Stimulated activated CD4-positive, alpha-beta T cell treated with anti-CD3 and anti-CD28 coated beads, Interleukin-15, amount 100 ng/mL, for 24 hours (primary cell): ENCODE results near the gene FNBP1.
"Not testable (repeated sequence)": the region's sequence is repeated elsewhere in the genome, so short reads cannot be mapped to it uniquely, and the experiment has no call there.

Experiments used
- DNase-seq: peaks from one replicate; pipeline ENCODE4 v3.0.0-alpha.2; 2020

FNBP1 gene

GRCh38 chr9:129946246-129946995, 96.6 kb downstream of the FNBP1 start:
- DNase-seq = no peak

GRCh38 chr9:129945314-129945713, 97.7 kb downstream of the FNBP1 start:
- DNase-seq = no peak

- peak; percentile 65 for DNase-seq
These were observed 98.4 kb downstream of the FNBP1 start for GRCh38 chr9:129944506-129945116.

- DNase-seq = no peak
These were observed 103.6 kb downstream of the FNBP1 start for GRCh38 chr9:129939431-129939830.

GRCh38 chr9:129938291-129938979, 104.6 kb downstream of the FNBP1 start:
- DNase-seq = no peak

- not testable (repeated sequence) for DNase-seq
These were observed 105.1 kb downstream of the FNBP1 start for GRCh38 chr9:129937879-129938278.

GRCh38 chr9:129936222-129936621, 106.8 kb downstream of the FNBP1 start:
- DNase-seq = no peak

- no peak for DNase-seq
These were observed 108.2 kb downstream of the FNBP1 start for GRCh38 chr9:129934780-129935179.

GRCh38 chr9:129934041-129934591, 108.9 kb downstream of the FNBP1 start:
- no peak for DNase-seq

- no peak for DNase-seq
These were observed 109.6 kb downstream of the FNBP1 start for GRCh38 chr9:129933185-129934040.

GRCh38 chr9:129932303-129933151, 110.5 kb downstream of the FNBP1 start:
- DNase-seq = peak; percentile 33

GRCh38 chr9:129930743-129931142, 112.2 kb downstream of the FNBP1 start:
- DNase-seq = no peak

GRCh38 chr9:129929496-129930125, 113.4 kb downstream of the FNBP1 start:
- DNase-seq = no peak

- no peak for DNase-seq
These were observed 119.4 kb downstream of the FNBP1 start for GRCh38 chr9:129923589-129923988.

- DNase-seq = no peak
These were observed 121.1 kb downstream of the FNBP1 start for GRCh38 chr9:129921905-129922304.

GRCh38 chr9:129919841-129920240, 123.1 kb downstream of the FNBP1 start:
- no peak for DNase-seq

GRCh38 chr9:129919277-129919676, 123.7 kb downstream of the FNBP1 start:
- DNase-seq = no peak

GRCh38 chr9:129918296-129918950, 124.6 kb downstream of the FNBP1 start:
- no peak for DNase-seq

- DNase-seq = no peak
These were observed 126.3 kb downstream of the FNBP1 start for GRCh38 chr9:129916707-129917106.

GRCh38 chr9:129914051-129914450, 128.9 kb downstream of the FNBP1 start:
- DNase-seq = no peak
